Inflammatory macrophage treated with lipopolysaccharide for 1 hour (primary cell): ENCODE measurements around the gene SERPINB8.

Experiments
- DNase-seq, 2 donors: peaks; one replicate each; pipeline ENCODE4 v3.0.0-alpha.2; 2020 to 2022

SERPINB8 gene

DNA sequence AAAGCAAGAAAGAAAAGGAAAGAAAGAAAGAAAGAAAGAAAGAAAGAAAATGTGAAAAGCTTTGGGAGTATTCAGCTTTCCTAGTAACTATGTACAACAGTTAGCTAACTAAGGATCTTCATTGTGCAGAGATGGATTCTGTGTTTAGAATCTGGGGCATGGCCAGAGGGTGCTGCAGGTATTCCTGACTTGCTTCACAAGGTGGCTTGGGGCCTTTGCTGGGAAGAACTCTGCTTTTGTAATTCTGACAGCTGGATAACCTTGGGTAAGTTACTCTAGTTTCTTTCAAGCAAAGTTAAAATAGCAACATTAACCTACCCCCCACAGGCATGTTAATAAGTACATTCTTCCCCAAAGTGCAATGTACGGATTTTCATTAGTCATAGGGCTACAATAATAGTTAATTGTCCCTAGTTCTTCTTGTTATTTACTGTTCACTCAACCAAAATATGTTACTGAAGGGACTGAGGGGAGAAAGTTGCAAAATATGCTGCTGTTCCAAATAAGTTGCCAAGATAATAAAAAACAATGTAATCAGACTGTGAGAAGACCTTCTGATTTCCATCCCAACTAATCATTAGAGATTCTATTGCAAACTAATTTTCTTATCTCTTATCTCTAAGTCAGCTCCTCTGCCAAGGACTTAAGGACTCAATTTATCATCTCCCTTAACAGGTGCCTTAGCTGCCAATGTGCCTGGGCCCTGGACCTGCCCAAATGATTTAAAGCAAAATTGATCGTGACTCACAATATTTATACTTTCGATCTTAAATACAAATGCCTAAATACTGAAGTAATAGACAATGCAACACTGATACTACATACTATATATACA lies 50.3 kb downstream of the SERPINB8 start:
- no peak for DNase-seq

DNA sequence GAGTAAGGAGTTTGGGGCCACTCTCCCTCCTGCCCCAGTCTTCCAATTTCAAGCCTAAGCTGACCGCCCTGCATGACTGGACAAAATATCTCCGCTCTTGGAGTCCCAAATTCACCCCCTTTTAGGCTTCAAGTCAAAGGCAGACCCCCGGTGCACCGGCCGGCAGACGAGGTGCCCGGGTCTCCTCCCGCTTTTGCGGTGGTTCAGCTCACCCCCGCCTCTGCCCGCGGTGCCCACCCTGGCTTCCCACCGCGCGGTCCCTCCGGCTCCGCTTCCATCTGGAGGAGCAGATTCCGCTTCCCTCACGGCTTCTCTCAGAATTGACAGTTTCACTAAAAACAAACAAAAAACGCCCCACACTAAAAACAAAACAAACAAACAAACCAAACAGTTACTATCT lies 56.5 kb downstream of the SERPINB8 start:
- DNase-seq, result no peak

DNA sequence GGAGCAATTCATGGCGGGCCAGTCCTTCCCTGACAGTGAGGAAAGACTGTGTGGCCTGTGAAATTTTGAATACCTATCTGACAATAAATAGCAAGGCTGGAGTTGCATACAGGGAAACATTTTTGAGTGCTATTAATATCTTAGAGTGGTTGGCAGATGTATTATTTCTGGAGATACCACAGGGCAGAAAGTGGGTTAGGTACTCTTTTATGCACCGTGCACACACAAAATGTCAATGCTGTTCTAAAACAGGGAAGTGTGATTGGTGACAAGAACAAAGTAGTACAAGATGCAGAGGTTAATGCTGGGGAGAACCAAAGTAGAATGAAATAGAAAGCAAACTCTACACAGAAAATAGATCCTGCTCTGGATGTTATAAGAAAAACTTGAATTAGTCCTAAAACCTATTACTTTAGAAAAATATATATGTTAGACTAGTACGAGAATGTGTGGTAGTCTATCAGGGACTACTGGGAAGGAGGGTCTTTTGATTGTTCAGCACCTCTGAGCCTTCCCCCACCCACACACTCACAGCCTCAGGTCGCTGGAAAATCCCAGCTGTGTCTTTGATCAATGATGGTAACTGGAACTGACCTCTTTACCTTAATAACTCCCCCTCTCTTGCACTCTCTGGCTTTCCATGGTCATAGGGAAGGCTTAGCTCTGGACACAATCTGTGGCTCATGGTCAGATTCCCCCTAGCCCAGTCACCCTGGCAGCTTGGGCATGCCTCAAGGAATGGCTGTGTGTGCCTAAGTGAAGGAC lies 58.2 kb downstream of the SERPINB8 start:
- DNase-seq, result no peak

DNA sequence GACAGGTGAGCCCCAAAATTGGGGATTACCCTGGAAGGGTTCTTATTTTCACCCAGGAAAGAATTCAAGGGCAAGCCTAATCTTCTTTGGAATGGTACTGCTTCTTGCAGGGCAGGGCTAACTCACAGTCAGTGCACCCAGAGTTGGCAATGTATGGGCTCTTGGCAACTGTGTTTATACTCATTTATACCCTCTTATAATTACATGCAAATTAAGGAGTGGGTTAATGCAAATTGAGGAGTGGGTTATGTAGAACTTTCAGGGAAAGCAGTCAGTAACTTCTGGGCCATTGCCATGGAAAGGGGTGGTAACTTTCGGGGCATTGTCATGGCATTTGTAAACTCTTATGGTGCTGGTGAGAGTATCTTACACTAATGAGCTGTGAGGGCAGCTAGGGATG lies 59.2 kb downstream of the SERPINB8 start:
- no peak for DNase-seq

DNA sequence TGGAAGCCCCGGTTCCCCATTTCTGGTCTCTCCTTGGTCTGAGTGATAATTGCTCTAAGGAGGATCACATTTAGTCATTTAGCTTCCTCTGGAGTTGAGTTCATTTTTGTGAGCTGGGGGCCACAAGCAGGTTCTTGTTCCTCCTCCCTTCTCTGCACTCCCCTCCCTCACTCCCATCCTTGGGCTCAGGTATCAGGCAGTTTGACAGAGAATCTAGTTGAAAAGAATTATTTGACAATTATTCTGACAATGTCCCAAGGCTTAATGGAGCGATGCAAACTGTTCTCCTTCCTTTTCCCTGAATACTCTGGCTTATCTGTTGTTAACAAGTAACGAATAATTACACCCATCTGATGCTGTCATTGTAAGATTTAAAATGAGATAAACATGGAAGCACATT lies 61.5 kb downstream of the SERPINB8 start:
- no peak for DNase-seq

DNA sequence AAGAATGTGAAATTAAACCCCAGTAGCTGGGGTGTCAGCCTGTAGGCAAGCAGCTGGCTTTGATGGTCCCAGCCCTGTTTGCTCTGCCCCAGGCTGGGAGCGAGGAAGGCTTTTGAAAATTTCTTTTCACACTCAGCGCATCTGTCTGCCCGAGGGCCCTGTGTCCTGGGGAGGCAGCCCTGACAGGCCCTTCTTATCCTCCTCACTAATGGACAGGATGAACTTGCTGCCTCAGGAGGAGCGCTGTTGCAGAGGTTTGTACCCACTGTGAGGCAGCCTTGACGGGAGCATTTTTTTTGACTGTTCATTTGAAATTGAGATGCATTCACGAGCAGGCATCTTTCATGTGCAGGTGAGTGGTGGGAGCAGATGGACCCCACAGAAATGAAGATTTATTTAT lies 62.4 kb downstream of the SERPINB8 start:
- DNase-seq, result no peak

DNA sequence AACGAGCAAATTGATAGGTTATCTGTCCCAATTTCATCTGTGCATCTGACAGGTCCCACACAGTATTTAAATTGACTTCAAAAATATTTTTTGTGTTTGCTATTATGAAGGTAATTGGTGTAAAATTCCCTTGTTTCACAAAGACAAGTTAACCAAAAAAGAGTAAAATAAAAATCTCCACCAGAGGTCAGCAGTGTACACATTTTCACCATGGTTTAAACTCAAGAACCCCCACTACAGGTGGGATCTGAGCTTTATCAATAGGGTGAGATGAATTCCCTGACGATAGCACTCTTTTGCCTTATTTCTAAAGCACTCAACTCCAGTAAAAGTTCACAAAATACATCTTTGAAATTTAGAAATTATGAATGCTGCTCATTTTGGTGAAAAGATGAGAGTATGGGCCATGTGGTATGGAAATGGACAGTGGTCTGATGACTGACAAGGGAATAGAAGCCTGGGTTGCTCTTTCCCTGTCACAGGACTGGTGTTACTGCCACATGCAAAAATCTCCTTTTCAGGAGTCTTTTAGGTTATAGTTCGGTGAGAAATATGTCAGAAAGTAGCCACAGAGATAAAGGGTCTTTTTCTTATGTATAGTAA lies 68.0 kb downstream of the SERPINB8 start:
- DNase-seq, result peak in 1 of 2 donors; percentile 69
